HepG2 (cell line): ENCODE results near the gene EPHA6. TPM values are rescaled to one million over a fixed set of nuclear protein-coding genes. Genes with fewer than 3 reads are reported as not detected.

Source experiments
- ATAC-seq: fragments of 200-7000 bp; cut with Tn5 transposase; 3 replicates; pipeline ENCODE4 v1.9.1; 2020; ENCODE audit warnings: mild to moderate bottlenecking, moderate library complexity
- BruUV-seq: library from RNA; stranded (reverse); fragments of 400-500 nt; replicated peaks from 2 replicates; lab custom pipeline; 2021; lab: Mats Ljungman, UMichigan
- CTCF ChIA-PET: fragments of 300-600 bp; formaldehyde crosslinking; extraction: SDS; loops from one replicate; lab custom pipeline; 2021; ENCODE audit warnings: low total read pairs, inconsistent platforms, low intra/inter-chr PET ratio; lab: Yijun Ruan, JAX
- POLR2A ChIA-PET: fragments of 350-600 bp; sonication (Branson Sonifier 250); formaldehyde crosslinking; loops from one replicate; lab custom pipeline; 2020; ENCODE audit warnings: antibody characterized with exemption, inconsistent platforms; lab: Yijun Ruan, JAX
- DNase-seq: peaks from one replicate; pipeline ENCODE4 v3.0.0-alpha.2; 2015; ENCODE audit warnings: low spot score
- FAIRE-seq: peaks from 3 replicates; lab custom pipeline; 2011; peaks lifted over from hg19 to GRCh38; lab: Jason Lieb, UNC
- H2AFZ ChIP-seq: one replicate; pipeline ENCODE4 v1.6.1; 2011; ENCODE audit warnings: low read length, inconsistent platforms
- H3K27ac ChIP-seq: fragments of 300-600 bp; 3 replicates; pipeline ENCODE4 v1.8.0; 2011; ENCODE audit warnings: mixed run types, mild to moderate bottlenecking, mixed read lengths, low read length, inconsistent platforms; ENCODE audit not compliant: insufficient read depth; ENCODE audit errors: extremely low read length
- H3K27me3 ChIP-seq, 2 experiments: fragments of 200-600 bp in 1 of 2; 2 replicates in 1 of 2; 3 replicates in 1 of 2; pipeline versions ENCODE4 v1.6.0 to v1.8.0; 2011; ENCODE audit warnings: low read length in 2 of 2, mild to moderate bottlenecking in 2 of 2, moderate library complexity in 2 of 2, inconsistent platforms in 1 of 2; ENCODE audit not compliant: insufficient read depth in 2 of 2, control insufficient read depth in 1 of 2
- H3K36me3 ChIP-seq, 2 experiments: fragments of 200-600 bp in 1 of 2; replicated peaks in 1 of 2; 2 replicates in 1 of 2; 3 replicates in 1 of 2; pipeline versions ENCODE4 v1.5.1 to v1.8.0; 2011; ENCODE audit warnings: low read length in 2 of 2, inconsistent platforms in 1 of 2; ENCODE audit not compliant: insufficient read depth in 2 of 2, control insufficient read depth in 1 of 2
- H3K4me1 ChIP-seq: 2 replicates; pipeline ENCODE4 v1.5.1; 2012; ENCODE audit warnings: low read length, inconsistent platforms; ENCODE audit not compliant: insufficient read depth
- H3K4me2 ChIP-seq: 2 replicates; pipeline ENCODE4 v1.6.0; 2011; ENCODE audit warnings: low read depth, low read length, inconsistent platforms
- H3K4me3 ChIP-seq, 3 experiments: fragments of 200-600 bp in 1 of 3; sonication (generic), shearing (Covaris generic) in 1 of 3; replicated peaks in 1 of 3; 2 replicates each; pipeline ENCODE4 v1.5.1; 2011 to 2016; ENCODE audit warnings: low read length in 3 of 3, inconsistent platforms in 2 of 3, low read depth in 2 of 3, mild to moderate bottlenecking in 2 of 3, control low read depth in 1 of 3, mixed read lengths in 1 of 3; ENCODE audit not compliant: insufficient read depth in 1 of 3
- H3K79me2 ChIP-seq: one replicate; pipeline ENCODE4 v1.6.1; 2011; ENCODE audit warnings: low read length, inconsistent platforms; ENCODE audit not compliant: insufficient read depth
- H3K9ac ChIP-seq: 2 replicates; pipeline ENCODE4 v1.6.0; 2011; ENCODE audit warnings: mild to moderate bottlenecking, low read depth, low read length, inconsistent platforms; ENCODE audit not compliant: insufficient read depth
- H3K9me3 ChIP-seq: 2 replicates; pipeline ENCODE4 v1.5.1; 2012; ENCODE audit warnings: mild to moderate bottlenecking, low read length
- H4K20me1 ChIP-seq: 2 replicates; pipeline ENCODE4 v1.6.0; 2011; ENCODE audit warnings: inconsistent platforms, mild to moderate bottlenecking, low read length, moderate library complexity; ENCODE audit not compliant: insufficient read depth
- ADNP ChIP-seq: sonication (generic); formaldehyde crosslinking; IDR thresholded peaks from 2 replicates; pipeline ENCODE4 v1.4.0; 2020; ENCODE audit warnings: missing genetic modification reagents
- GABPA ChIP-seq, 2 experiments: IDR thresholded peaks; 2 replicates each; pipeline ENCODE4 v1.6.1; 2011 to 2016; ENCODE audit warnings: low read depth in 2 of 2, low read length in 1 of 2, missing biosample characterization in 1 of 2, missing genetic modification characterization in 1 of 2
- NFIB ChIP-seq: sonication (generic); formaldehyde crosslinking; IDR thresholded peaks from 2 replicates; pipeline ENCODE4 v1.9.0; 2021; ENCODE audit warnings: missing genetic modification reagents, mild to moderate bottlenecking, borderline replicate concordance
- NR2C2 ChIP-seq: sonication (generic); formaldehyde crosslinking; IDR thresholded peaks from 2 replicates; pipeline ENCODE4 v1.4.0; 2020; ENCODE audit warnings: missing genetic modification reagents, mild to moderate bottlenecking, moderate library complexity, borderline replicate concordance
- TEAD2 ChIP-seq: sonication (generic); formaldehyde crosslinking; IDR thresholded peaks from 2 replicates; pipeline ENCODE4 v1.9.0; 2021; ENCODE audit warnings: missing genetic modification reagents
- ZFP36L2 ChIP-seq: sonication (generic); formaldehyde crosslinking; IDR thresholded peaks from 2 replicates; pipeline ENCODE4 v1.4.0; 2020; ENCODE audit warnings: missing genetic modification reagents
- ZFP82 ChIP-seq: sonication (generic); formaldehyde crosslinking; IDR thresholded peaks from 2 replicates; pipeline ENCODE4 v1.5.1; 2020; ENCODE audit warnings: mild to moderate bottlenecking, missing genetic modification reagents, borderline replicate concordance
- ZNF468 ChIP-seq: sonication (generic); formaldehyde crosslinking; IDR thresholded peaks from 2 replicates; pipeline ENCODE4 v1.8.0; 2022; ENCODE audit warnings: mild to moderate bottlenecking, moderate library complexity, missing genetic modification reagents
- ZNF496 ChIP-seq: sonication (generic); formaldehyde crosslinking; IDR thresholded peaks from 2 replicates; pipeline ENCODE4 v1.8.1; 2023; ENCODE audit warnings: mild to moderate bottlenecking, moderate library complexity, missing genetic modification reagents; ENCODE audit not compliant: insufficient replicate concordance
- WGBS: methylation state at CpG from one replicate; pipeline ENCODE4 v1.1.6; 2017; ENCODE audit warnings: low lambda C conversion rate; 5-methylcytosine and 5-hydroxymethylcytosine counted together
- in situ Hi-C: cut with HindIII; loops from 2 replicates; pipeline ENCODE4 v1.10.0; 2017; ENCODE audit warnings: low pct_unique_long_range_greater_than_20kb; ENCODE audit not compliant: extremely low pct_ligation_motif_present
- intact Hi-C: fragments of 100-400 bp; cut with micrococcal nuclease; formaldehyde crosslinking; loops from one replicate; pipeline ENCODE4 v1.10.0; 2022; ENCODE audit not compliant: unreplicated experiment
- polyA plus RNA-seq, 8 experiments: library from polyadenylated mRNA; depleted of rRNA in 3 of 8; stranded (reverse) in 7 of 8; unstranded in 1 of 8; fragments of >200 nt; fragmentation: Illumina TruSeq in 4 of 8; extraction: Trizol in 4 of 8; gene quantifications; 2 replicates each; pipeline versions ENCODE4 v1.2.1 to v1.2.3, GENCODE V29; 2011 to 2016; ENCODE audit warnings: low read depth in 4 of 8, missing spikeins in 1 of 8, mixed read lengths in 1 of 8; ENCODE audit not compliant: insufficient read depth in 1 of 8
- total RNA-seq, 5 experiments: library from RNA; depleted of rRNA; stranded (reverse); fragments of >200 nt; fragmentation: Illumina TruSeq; extraction: Trizol; gene quantifications; 2 replicates each; pipeline ENCODE4 v1.2.3, GENCODE V29; 2016; ENCODE audit warnings: low read depth in 1 of 5

EPHA6 gene
- total and polyA plus RNA-seq, 2 of the 13 experiments (the other 11 are each of a cell fraction or from before 2014, with no cell fraction given), result not detected

GRCh38 chr3:96836153-96836915 lies 21.9 kb downstream of the EPHA6 start:
- Histone ChIP-seq H4K20me1 (no peaks in the 10 kb centered on the region), H3K4me1 (no peaks in the 10 kb centered on the region), H3K27ac (no peak overlapping the region), H3K4me3 (no peak overlapping the region), H3K36me3 (no peaks in the 10 kb centered on the region), H3K9me3 (no peaks in the 10 kb centered on the region), H3K4me2 (no peak overlapping the region), H2AFZ (no peak overlapping the region), H3K9ac (no peak overlapping the region), H3K27me3 (no peaks in the 10 kb centered on the region), H3K79me2 (no peaks in the 10 kb centered on the region)
- no TSS peak for BruUV-seq
- FAIRE-seq, result no peak
- TF ChIP-seq ZFP36L2 (CRISPR knock-in tag) (no peak), ZNF468 (no peak), ZFP82 (CRISPR knock-in tag) (no peak), ZNF496 (CRISPR knock-in tag) (no peak), NR2C2 (CRISPR knock-in tag) (no peak), NFIB (CRISPR knock-in tag) (no peak), TEAD2 (no peak), ADNP (CRISPR knock-in tag) (no peak), GABPA (IDR thresholded peaks at IDR 0.05; ENCODE audit: low read depth, low read length) (no peak), GABPA (CRISPR knock-in tag; IDR thresholded peaks at IDR 0.05; ENCODE audit: low read depth) (no peak)
- in situ Hi-C loops, result no loop called here
- POLR2A ChIA-PET, result no interaction called here
- no peak for DNase-seq
- ATAC-seq, result no peak
- 2% methylated on average over 2 of the region's 2 CpGs for WGBS
- intact Hi-C loops, result no loop called here
- CTCF ChIA-PET, result no interaction called here
